ENCODE measurements around the gene EIF4G3.
"Not testable (repeated sequence)": the region's sequence is repeated elsewhere in the genome, so short reads cannot be mapped to it uniquely, and the experiment has no call there.

EIF4G3 gene

GRCh38 chr1:21089299-21089698 lies 87.4 kb downstream of the EIF4G3 start:
- H3K4me3 Mint-ChIP-seq: no peak overlapping the region
- H3K27me3 Mint-ChIP-seq: no peaks in the 10 kb centered on the region
- no peak overlapping the region for H3K27ac Mint-ChIP-seq
- H3K9me3 Mint-ChIP-seq: peaks cover 0 to 5% of the 10 kb centered on the region in 2 donors
- H3K4me1 Mint-ChIP-seq: peaks cover 5% of the 10 kb centered on the region
- DNase-seq (no peak), ATAC-seq (no peak)

- DNase-seq (no peak), ATAC-seq (no peak)
- H3K4me3 Mint-ChIP-seq: no peak overlapping the region
- H3K27ac Mint-ChIP-seq: no peak overlapping the region
- H3K27me3 Mint-ChIP-seq: no peaks in the 10 kb centered on the region
- peaks cover 0 to 11% of the 10 kb centered on the region in 2 donors for H3K9me3 Mint-ChIP-seq
- peaks cover 14% of the 10 kb centered on the region for H3K4me1 Mint-ChIP-seq
Measured at GRCh38 chr1:21084111-21084810, 92.4 kb downstream of the EIF4G3 start.

GRCh38 chr1:21082073-21082472 lies 94.6 kb downstream of the EIF4G3 start:
- no peak for DNase-seq
- H3K4me1 Mint-ChIP-seq: peaks cover 14% of the 10 kb centered on the region
- H3K27ac Mint-ChIP-seq: no peak overlapping the region
- ATAC-seq: no peak
- H3K9me3 Mint-ChIP-seq: peaks cover 0 to 11% of the 10 kb centered on the region in 2 donors
- H3K27me3 Mint-ChIP-seq: no peaks in the 10 kb centered on the region
- H3K4me3 Mint-ChIP-seq: no peak overlapping the region

GRCh38 chr1:21077085-21077484 lies 99.6 kb downstream of the EIF4G3 start:
- no peaks in the 10 kb centered on the region for H3K9me3 Mint-ChIP-seq
- ATAC-seq: no peak
- no peak overlapping the region for H3K4me3 Mint-ChIP-seq
- H3K4me1 Mint-ChIP-seq: peaks cover 4% of the 10 kb centered on the region
- no peak overlapping the region for H3K27ac Mint-ChIP-seq
- H3K27me3 Mint-ChIP-seq: no peaks in the 10 kb centered on the region
- no peak for DNase-seq

- Mint-ChIP-seq H3K9me3 (no peaks in the 10 kb centered on the region), H3K4me1 (peaks cover 4% of the 10 kb centered on the region), H3K27me3 (no peaks in the 10 kb centered on the region), H3K4me3 (no peak overlapping the region), H3K27ac (no peak overlapping the region)
- DNase-seq: no peak
- no peak for ATAC-seq
Measured at GRCh38 chr1:21072721-21073120, 104.0 kb downstream of the EIF4G3 start.

GRCh38 chr1:21069549-21069948 lies 107.1 kb downstream of the EIF4G3 start:
- Mint-ChIP-seq H3K27ac (no peak overlapping the region), H3K27me3 (no peaks in the 10 kb centered on the region), H3K4me3 (no peak overlapping the region), H3K9me3 (no peaks in the 10 kb centered on the region), H3K4me1 (no peaks in the 10 kb centered on the region)
- DNase-seq (no peak), ATAC-seq (no peak)

GRCh38 chr1:21068937-21069336 lies 107.8 kb downstream of the EIF4G3 start:
- Mint-ChIP-seq H3K4me1 (no peaks in the 10 kb centered on the region), H3K27me3 (no peaks in the 10 kb centered on the region)
- ATAC-seq: no peak

GRCh38 chr1:21067551-21068227 lies 109.0 kb downstream of the EIF4G3 start:
- DNase-seq (no peak), ATAC-seq (no peak)
- Mint-ChIP-seq H3K27me3 (no peaks in the 10 kb centered on the region), H3K9me3 (no peaks in the 10 kb centered on the region), H3K4me1 (no peaks in the 10 kb centered on the region), H3K4me3 (no peak overlapping the region), H3K27ac (no peak overlapping the region)

More at GRCh38 chr1:21068937-21069336, 107.8 kb downstream of the EIF4G3 start:
- Mint-ChIP-seq H3K27ac (no peak overlapping the region), H3K9me3 (no peaks in the 10 kb centered on the region), H3K4me3 (no peak overlapping the region)
- no peak for DNase-seq

GRCh38 chr1:21066356-21067012 lies 110.2 kb downstream of the EIF4G3 start:
- no peak overlapping the region for H3K27ac Mint-ChIP-seq
- H3K27me3 Mint-ChIP-seq: no peaks in the 10 kb centered on the region
- DNase-seq (no peak), ATAC-seq (no peak)
- no peak overlapping the region for H3K4me3 Mint-ChIP-seq
- no peaks in the 10 kb centered on the region for H3K9me3 Mint-ChIP-seq
- no peaks in the 10 kb centered on the region for H3K4me1 Mint-ChIP-seq

- H3K9me3 Mint-ChIP-seq: no peaks in the 10 kb centered on the region
- H3K27me3 Mint-ChIP-seq: no peaks in the 10 kb centered on the region
- H3K4me3 Mint-ChIP-seq: no peak overlapping the region
- DNase-seq (no peak), ATAC-seq (no peak)
- H3K27ac Mint-ChIP-seq: no peak overlapping the region
- H3K4me1 Mint-ChIP-seq: no peaks in the 10 kb centered on the region
Measured at GRCh38 chr1:21065851-21066250, 110.8 kb downstream of the EIF4G3 start.

GRCh38 chr1:21064057-21064456 lies 112.6 kb downstream of the EIF4G3 start:
- Mint-ChIP-seq H3K4me3 (no peak overlapping the region), H3K4me1 (no peaks in the 10 kb centered on the region), H3K9me3 (no peaks in the 10 kb centered on the region), H3K27me3 (no peaks in the 10 kb centered on the region), H3K27ac (no peak overlapping the region)
- ATAC-seq (no peak), DNase-seq (no peak)

GRCh38 chr1:21060523-21060922 lies 116.2 kb downstream of the EIF4G3 start:
- Mint-ChIP-seq H3K27ac (no peak overlapping the region), H3K4me3 (no peak overlapping the region), H3K27me3 (no peaks in the 10 kb centered on the region), H3K4me1 (no peaks in the 10 kb centered on the region), H3K9me3 (no peaks in the 10 kb centered on the region)
- DNase-seq (no peak), ATAC-seq (no peak)

- Mint-ChIP-seq H3K4me3 (no peak overlapping the region), H3K27me3 (no peaks in the 10 kb centered on the region), H3K9me3 (no peaks in the 10 kb centered on the region), H3K27ac (no peak overlapping the region), H3K4me1 (no peaks in the 10 kb centered on the region)
- no peak for DNase-seq
- ATAC-seq: no peak
Measured at GRCh38 chr1:21059021-21059420, 117.7 kb downstream of the EIF4G3 start.

- no peak for ATAC-seq
Measured at GRCh38 chr1:21058035-21058793, 118.5 kb downstream of the EIF4G3 start.

GRCh38 chr1:21053189-21053928 lies 123.3 kb downstream of the EIF4G3 start:
- not testable (repeated sequence) for H3K9me3 Mint-ChIP-seq, DNase-seq, H3K27me3 Mint-ChIP-seq, ATAC-seq, H3K4me1 Mint-ChIP-seq, H3K27ac Mint-ChIP-seq, H3K4me3 Mint-ChIP-seq

More at GRCh38 chr1:21058035-21058793, 118.5 kb downstream of the EIF4G3 start:
- H3K4me3 Mint-ChIP-seq: no peak overlapping the region
- no peak overlapping the region for H3K27ac Mint-ChIP-seq
- H3K9me3 Mint-ChIP-seq: no peaks in the 10 kb centered on the region
- no peaks in the 10 kb centered on the region for H3K27me3 Mint-ChIP-seq
- no peaks in the 10 kb centered on the region for H3K4me1 Mint-ChIP-seq
- DNase-seq: no peak
